HPDE6-E6E7 (cell line): ENCODE results near the gene SUMF1.
"Not testable (repeated sequence)": the region's sequence is repeated elsewhere in the genome, so short reads cannot be mapped to it uniquely, and the experiment has no call there.

ENCODE experiments used
- DNase-seq: peaks from one replicate; pipeline ENCODE4 v3.0.0; 2011; ENCODE audit warnings: missing footprints; ENCODE audit errors: extremely low spot score

The SUMF1 gene

GRCh38 chr3:4338751-4339150 is 128.3 kb downstream of the SUMF1 start:
- no peak for DNase-seq

DNA sequence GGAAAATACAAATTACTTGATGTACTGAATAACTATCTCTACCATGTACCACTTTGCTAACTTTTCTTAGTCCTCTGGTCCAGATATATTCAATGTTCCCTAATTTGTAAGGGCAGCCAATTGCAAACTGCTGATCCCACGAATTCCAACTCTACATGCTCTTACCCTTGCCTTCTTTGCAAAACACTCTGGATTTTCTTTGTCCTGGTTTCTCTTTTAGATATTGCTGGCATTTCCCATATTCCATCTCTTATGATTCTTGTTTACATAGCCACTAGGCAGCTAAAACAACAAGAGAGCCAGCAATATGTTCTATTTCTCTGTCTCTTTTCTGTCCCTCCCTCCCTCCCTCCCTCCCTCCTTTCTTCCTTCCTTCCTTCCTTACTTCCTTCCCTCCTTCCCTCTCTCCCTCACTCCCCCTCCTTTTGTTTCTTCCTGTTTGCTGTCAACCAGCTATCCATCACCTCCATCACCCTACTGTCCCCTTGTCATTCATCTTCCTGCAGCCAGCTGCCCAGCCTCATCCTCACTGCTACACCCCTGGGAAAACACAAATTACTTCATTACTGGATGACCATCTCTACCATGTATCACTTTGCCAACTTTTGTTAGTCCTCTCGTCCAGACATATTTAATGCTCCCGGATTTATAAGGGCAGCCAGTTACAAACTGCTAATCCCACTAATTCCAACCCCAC is 130.1 kb downstream of the SUMF1 start:
- DNase-seq: no peak

GRCh38 chr3:4335840-4336562 is 131.1 kb downstream of the SUMF1 start:
- DNase-seq: no peak

DNA sequence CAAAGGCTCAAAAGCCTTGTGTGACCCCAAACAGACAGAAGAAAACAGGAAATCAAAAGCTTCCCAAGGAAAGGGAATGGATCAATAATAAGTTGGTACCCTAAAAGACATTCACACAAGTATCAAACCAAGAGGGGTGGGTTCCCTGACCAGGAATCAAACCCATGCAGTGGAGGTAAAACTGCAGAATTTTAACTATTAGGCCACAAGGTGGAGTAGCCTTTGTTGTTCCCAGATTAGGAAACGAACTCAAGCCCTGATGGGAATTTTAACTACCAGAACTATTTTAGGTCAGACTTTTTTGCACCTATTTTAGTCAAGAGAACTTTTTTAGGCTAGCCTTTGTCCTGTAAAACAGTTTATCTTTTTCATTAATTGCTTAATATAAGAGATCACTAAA is 132.5 kb downstream of the SUMF1 start:
- no peak for DNase-seq

GRCh38 chr3:4332991-4333390 is 134.1 kb downstream of the SUMF1 start:
- DNase-seq: no peak

- no peak for DNase-seq
Observed at GRCh38 chr3:4332574-4332973, 134.5 kb downstream of the SUMF1 start.

DNA sequence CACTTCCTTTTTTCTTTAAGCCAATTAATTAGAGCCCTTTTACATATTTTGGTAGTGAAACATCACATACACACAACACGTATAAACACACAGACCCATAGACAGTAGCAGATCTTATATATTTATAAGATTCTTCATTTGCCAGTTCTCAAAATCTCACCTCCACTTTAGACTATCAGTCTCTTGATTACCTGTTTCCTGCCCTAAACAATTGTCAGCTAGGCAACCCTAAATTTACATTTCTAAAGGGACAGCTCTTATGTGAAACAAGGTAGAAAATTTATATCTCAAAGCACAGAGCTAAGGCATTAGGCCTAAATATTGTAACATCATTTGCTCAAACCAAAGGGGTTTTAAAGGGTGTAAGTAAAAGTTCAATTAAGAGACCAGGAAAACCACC is 135.0 kb downstream of the SUMF1 start:
- no peak for DNase-seq

GRCh38 chr3:4329806-4330205 is 137.3 kb downstream of the SUMF1 start:
- not testable (repeated sequence) for DNase-seq

- DNase-seq: no peak
Observed at GRCh38 chr3:4326868-4327267, 140.2 kb downstream of the SUMF1 start.

DNA sequence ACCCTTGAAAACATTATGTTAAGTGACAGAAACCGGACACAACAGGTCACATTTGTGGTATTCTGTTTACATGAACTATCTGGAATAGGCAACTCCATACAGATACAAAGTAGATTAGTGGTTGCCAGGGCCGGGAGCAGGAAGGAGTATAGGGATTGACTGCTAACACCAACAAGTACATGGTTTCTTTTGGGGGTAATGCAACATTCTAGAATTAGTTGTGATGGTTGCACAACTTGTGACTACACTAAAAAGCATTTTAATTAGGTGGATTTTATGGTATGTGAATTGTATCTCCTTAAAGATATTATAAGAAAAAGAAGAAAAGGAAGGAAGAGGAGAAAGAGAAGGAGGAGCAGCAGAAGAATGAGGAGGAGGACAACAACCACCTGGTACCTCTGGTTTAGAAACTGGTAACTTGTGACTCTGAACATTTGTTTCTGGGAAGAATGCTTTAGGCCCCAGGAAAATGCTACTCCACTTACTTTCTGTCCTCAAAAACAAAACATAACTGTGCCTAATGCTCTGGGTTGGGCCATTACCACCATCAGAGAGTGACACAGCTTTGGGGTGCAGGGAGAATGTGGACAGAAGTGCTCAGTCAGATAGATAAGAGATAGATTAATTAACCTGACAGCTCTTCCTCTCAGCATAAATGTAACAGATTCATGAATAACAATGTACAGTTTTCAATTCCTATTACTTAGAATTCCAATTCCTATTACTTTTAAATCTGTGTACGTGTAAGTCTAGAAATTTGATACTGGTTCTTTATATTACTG is 143.6 kb downstream of the SUMF1 start:
- no peak for DNase-seq

GRCh38 chr3:4322635-4323034 is 144.4 kb downstream of the SUMF1 start:
- DNase-seq: no peak

DNA sequence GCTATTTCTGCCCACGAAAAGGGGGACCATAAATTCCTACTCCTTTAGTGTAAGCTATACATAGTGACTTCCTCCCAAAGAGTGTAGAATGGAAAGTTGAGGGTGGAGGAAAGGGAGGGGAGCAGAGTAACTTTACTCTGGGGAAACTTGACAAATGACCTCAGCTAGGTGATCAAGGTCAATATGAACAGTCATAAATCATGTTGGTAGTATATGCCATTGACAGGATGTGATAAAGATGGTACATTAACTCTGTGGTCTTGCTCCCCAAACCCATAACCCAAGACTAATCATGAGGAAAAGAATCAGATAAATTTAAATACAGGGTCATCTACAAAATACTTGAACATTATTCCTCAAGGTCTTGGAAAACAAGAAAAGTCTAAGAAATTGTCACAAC is 145.3 kb downstream of the SUMF1 start:
- no peak for DNase-seq

DNA sequence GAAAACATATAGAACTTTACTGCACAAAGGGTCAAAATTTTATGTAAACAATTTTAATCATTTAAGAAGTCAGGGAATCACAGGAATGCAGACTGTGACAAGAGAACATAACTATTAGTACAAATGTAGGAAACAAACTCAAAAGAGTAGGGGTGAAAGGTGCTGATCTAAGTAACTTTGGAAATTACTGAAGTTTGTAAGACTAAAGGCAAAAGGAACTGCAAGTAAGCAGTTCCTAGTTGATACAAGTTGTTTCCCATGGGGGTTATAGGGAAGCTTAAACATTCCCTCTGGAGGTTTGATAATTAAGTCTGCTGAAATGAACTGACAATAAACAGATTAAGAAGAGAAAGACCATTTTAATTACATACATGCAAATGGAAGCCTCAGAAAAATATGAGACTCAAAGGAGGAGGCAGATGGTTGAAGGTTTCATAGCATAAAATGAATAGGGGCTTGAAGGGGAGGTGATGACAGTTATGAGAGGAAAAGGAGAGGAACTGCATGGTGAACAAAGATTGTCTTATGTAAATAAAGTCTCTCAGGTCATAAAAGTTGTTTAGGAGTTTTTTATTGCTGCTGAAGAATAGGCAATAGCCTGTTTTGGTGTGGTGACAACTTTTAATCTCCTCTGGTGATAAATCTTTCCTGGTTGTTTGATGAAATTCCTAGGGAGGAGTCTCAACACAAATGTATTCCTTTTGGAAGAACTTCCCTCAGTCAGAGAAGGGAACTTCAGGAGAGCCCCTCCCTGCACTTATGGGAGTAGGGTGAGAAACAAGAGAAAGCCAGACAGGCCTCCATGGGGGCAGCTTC is 146.8 kb downstream of the SUMF1 start:
- DNase-seq: no peak

DNA sequence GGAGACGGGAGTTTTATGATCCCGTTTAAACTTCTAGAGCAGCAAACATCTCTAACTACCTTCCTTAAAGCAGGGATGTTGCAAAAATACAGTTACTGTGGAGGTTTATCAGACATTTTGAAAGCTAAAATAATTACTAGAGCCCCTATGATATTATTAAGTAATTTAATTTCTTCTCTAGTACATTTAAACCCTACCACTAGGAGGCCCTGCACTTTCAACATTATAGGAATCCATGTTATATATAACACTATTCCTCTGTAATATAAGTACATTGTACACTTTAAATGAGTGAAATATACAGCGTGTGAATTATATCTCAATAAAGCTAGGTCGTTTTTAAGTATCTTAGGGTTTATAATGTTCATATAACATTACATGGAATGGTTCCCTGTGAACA is 152.4 kb downstream of the SUMF1 start:
- no peak for DNase-seq

GRCh38 chr3:4313606-4314293 is 153.3 kb downstream of the SUMF1 start:
- no peak for DNase-seq

DNA sequence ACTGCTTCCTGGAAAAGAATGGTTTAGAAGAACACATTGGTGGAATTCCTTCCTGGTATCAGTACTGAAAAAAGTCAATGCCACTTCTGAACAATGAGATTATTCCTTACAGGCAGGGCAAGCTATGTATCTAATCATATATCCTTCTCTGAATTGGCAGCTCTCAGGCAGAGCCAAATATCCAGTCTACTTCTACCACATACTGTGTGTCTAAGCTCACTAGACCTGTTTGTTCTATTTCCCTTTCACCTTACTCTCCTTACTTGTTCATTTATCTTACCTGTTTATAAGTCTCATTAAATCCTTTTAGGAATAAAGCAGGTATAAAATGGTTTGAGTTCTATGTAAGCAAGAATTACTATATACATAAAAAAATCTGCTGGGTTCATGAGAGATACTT is 155.6 kb downstream of the SUMF1 start:
- DNase-seq: no peak
